Fibroblast of lung (primary cell): ENCODE results near the gene ATRN.

Experiments used
- EZH2 ChIP-seq: IDR thresholded peaks from 2 replicates; pipeline ENCODE4 v1.5.1; 2012; ENCODE audit warnings: low read length, control low read depth, mild to moderate bottlenecking; ENCODE audit errors: missing control alignments
- TF ChIP-seq, protein P1 (sequence below), 2 donors: IDR thresholded peaks in 1 of 2; conservative IDR thresholded peaks in 1 of 2; 1 replicate in 1 of 2; 2 replicates in 1 of 2; pipeline ENCODE4 v1.5.1; 2011 to 2012; ENCODE audit warnings: low read length in 2 of 2, control low read depth in 1 of 2, inconsistent platforms in 1 of 2, low read depth in 1 of 2, mild to moderate bottlenecking in 1 of 2

DNA sequence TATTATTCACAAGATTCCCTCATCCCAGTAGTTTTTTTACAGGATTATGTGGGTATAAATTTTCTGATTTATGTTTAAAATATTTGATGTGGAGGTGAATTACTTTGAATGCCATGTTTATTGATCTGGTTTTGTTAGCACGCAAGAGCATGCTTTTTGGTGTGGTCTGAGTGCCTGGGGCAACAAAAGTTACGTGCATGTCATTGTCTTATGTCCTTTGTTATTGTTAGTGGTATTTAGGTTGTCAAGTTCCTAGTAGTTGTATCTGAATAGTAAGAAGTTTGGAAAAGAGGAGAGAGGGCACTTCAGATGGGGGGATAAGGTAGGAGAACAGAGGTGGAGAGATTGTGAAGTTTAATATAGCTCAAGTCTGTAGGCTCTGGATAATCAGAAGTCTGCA lies 95.0 kb downstream of the ATRN start:
- TF ChIP-seq EZH2: no peak
- TF ChIP-seq, protein P1, sequence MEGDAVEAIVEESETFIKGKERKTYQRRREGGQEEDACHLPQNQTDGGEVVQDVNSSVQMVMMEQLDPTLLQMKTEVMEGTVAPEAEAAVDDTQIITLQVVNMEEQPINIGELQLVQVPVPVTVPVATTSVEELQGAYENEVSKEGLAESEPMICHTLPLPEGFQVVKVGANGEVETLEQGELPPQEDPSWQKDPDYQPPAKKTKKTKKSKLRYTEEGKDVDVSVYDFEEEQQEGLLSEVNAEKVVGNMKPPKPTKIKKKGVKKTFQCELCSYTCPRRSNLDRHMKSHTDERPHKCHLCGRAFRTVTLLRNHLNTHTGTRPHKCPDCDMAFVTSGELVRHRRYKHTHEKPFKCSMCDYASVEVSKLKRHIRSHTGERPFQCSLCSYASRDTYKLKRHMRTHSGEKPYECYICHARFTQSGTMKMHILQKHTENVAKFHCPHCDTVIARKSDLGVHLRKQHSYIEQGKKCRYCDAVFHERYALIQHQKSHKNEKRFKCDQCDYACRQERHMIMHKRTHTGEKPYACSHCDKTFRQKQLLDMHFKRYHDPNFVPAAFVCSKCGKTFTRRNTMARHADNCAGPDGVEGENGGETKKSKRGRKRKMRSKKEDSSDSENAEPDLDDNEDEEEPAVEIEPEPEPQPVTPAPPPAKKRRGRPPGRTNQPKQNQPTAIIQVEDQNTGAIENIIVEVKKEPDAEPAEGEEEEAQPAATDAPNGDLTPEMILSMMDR (conservative IDR thresholded peaks at IDR 0.05 in 1 of 2, IDR thresholded peaks at IDR 0.05 in 1 of 2; ENCODE audit: low read depth in 1 of 2, low read length in 2 of 2): no peak
